ENCODE measurements around the gene MYLK4.
A peak's percentile ranks its signal among the peaks of the same experiment; 100 is the strongest.

Gene MYLK4

DNA sequence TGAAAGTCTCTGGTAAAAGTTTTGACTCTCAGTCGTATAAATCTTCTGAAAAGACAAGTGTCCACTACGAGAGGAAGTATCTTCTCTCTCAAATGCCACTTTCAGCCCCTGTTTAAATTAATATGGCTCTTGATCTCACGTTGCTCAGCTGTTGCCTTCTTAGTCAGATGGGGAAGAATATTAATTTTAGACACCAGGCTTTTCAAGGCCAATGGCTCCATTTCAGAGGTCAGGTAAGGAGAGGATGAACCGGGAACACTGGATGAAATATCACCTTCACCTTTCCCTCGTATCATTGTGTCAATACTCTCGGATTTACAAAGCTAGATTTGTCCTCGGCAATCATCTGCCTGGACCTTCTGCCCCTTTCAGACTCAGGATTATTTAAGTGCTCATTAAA is at the start of gene MYLK4:
Gene MYLK4 (minus strand): TSS at position 91 of the 400 bp plus-strand sequence. CDS start 1,628 bp downstream, outside the sequence.
- DNase-seq: no peak

DNA sequence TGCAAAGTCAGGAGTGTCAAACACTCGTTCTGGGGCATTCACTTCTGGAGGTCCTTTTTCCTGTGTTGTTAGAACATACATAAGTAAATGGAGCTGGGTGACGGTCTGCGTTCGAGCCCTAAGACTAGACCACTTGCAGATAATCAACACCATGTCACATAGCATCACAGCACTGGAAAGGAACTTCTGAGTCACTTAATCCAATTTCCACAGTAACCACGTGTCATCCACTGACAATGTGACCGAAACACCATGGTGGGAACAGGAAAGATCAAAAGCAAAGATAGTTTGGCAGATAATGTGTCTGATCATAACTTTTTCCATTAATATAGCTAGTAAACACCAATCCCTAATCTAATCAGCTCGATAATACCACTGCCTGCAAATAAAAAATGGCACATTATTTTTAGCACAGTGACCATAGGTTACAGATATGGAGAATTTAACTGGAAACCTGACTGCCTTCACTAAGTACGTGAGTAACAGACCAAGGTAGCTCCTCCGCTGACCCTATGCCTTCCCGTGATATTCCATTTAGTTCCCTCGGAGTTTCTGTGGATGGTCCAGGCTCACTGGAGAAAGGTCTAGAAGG is 49.3 kb upstream of the MYLK4 start:
- DNase-seq: peak; percentile 32

DNA sequence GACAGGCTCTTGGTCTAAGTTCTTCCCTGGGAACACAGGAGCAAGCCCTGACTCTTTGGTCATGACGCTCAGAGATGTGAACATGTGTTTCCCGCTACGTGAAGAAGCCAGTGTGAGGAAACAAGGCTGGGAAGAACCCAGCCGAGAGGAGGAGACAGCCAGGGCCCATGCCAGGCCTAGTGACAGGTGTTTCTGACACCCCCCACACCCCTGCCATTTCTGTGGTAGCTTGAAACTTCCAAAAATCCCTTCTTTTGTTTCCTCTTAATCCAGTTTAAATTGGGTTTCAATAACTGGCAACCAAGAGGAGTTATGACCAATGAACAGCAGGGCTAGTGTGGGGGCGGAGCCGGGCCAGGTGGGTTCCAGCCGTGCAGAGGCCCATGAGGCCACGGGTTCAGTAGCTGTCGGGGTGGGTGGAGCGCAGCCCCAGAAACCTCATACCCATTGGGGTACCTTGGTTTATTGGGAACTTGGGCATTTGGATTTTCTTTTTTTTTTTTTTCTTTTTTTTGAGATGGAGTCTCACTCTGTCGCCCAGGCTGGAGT is 47.9 kb upstream of the MYLK4 start:
- DNase-seq: no peak

DNA sequence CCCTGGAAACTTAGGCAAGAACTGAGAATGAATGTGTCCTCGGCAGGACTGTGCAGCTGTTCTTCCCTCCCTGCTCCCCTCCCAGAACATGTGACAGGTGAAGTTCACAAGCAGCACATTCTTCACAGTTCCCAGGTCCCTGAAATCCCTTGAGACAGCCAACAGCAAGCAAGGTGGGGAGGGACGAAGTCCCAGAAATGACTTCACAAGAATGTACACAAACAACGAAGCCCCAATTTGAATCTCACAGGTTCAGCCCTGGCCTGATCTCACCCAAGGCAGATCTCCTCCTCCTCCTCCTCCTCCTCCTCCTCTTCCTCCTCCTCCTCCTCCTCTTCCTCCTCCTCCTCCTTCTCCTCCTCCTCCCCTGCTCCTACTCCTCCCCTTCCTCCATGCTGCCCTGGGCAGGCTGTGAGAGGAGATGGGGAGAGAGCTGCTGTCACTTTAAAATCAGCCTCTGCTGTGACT is 46.9 kb upstream of the MYLK4 start:
- DNase-seq: no peak

DNA sequence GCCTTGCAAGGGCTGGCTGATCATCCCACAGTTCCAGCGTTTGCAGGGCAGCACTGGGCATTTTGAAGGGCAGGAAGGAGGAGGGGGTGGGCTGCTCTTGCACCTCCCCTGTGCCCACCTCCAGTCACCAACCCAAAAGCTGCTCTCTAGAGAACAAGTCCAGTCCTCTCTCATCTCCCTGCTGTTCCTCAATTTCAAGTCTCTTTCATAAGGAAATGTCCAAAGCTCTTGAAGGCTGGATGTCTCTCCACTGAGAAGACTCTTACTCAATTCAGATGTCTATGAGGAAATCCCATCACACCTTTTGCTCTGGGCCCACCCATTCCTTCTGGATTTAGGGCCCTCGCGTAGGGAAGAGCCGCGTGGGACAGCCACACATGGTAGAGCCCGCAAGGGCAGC is 46.1 kb upstream of the MYLK4 start:
- DNase-seq: peak; percentile 52

DNA sequence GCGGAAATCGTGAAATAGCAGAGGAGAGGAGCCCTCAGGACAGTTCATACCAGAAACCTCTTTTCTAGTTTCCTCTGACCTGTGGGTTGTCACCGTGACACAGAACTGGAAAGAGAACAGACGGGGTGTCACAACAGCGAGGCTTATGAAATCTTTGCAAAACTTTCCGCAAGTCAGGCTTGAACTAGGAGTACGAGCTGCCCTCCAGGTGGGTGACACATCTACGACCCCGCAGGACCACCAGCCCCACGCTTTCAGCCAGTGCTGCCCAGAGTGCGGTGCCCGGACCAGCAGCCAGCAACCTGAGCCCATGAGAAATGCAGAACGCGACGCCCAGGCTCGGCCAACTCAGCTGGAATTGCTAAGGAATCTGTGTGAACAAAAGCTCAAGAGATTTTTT is 45.2 kb upstream of the MYLK4 start:
- DNase-seq: peak; percentile 65

DNA sequence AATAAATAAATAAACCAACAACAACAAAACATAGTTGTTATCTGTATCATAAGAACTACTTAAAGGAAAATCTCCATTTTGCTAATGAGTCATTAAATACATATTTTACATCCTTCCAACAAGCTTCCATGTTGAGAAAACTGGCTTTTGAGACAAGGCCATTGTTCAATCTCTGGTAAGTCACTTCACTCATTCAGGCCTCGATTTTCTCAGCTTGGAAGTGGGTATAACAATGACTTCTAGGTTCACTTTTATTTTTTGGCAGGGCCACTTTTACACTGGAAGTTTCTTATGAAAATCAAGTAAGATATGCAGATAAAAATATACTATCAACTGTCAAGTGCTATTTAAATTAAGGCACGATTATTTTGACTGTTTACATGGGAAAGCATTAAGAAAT is 44.4 kb upstream of the MYLK4 start:
- no peak for DNase-seq

DNA sequence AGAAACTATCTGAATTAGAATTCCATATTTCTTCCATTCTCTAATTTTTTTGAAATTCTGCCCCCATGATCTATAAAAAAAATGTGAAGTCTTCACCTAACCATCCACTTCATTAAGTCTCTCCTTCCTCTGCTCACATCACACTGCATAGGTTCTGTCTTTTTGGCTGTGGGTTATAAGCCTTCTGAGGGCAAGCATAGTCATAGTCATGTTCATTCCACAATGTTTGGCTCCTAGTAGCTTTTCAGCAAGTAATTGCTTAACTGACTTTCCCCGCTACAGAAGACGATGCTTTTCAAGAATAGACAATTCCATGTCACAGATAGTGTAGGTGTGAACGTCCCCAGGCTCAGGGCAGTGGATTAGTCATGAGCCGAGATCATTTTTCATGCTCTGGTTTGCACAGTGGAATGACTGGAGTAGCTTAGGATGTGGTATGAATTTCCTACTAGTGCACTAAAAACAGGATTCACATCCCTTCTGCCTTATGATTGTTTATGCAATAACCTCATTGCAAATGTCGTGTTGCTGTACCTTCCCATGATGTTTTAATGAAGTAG is 43.5 kb upstream of the MYLK4 start:
- peak; percentile 60 for DNase-seq

DNA sequence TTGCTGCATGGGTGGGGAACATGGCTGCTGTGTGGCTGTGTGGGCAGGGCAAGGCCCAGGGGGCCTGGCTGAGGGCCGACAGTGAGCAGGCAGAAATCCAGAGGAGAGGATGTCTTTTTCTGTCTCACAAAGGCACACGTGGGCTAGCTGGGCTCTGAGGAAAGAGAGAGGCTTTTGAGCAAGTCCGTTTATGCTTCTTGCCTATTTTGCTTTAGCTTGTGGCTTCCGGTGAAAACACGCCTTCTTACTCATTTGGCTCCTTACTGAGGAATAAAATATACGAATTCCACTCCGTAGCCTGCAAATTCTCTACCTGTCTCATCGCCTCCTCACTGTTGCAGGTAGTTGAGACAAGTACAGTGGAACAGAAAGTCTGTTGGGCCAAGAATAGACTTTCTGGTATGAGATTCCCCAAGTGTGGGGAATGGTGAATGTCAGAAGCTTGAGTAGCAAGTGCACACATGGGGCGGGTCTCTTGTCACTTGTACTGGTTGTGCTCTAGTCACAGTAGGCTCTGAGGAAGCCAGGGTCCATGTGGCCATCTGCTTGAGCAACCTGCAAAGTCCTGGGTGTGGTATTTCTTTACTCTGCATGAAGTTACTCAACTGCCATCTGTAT is 42.9 kb upstream of the MYLK4 start:
- peak; percentile 46 for DNase-seq

DNA sequence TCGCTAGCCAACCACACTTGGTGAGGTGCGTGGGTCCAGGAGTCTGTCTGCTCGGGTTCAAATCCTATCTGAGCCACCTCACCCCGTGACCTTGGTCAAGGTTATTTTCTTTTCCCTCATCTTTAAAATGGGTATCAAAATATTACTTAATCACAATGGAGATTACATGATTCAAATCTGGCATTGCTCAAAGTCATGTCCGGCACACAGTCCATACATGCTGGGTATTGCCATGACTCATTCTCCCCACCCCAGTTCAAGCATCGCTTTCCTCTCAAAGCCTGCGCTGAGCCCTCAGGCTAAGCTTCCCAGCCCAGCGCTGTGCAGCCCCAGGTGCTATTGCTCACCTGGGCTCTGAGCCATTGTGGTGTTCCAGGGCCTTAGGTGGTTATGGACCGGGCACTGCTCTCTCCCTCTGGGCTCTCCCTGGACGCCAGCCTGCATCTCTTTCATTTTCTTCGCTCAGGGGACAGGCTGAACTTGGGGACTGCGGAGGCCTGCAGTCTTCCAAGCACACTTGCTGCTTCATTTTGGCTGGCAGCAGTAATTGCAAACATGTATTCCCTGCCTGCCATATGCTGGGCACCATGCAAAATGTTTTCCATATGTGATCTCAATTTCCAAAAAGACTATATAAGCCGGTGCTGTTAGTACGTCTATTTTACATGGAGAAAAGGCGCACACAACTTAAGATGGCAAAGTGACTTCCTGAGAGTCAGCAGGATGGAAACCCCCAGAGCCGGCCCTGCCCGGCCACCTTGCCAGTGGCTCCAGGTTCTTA is 41.8 kb upstream of the MYLK4 start:
- peak; percentile 73 for DNase-seq

DNA sequence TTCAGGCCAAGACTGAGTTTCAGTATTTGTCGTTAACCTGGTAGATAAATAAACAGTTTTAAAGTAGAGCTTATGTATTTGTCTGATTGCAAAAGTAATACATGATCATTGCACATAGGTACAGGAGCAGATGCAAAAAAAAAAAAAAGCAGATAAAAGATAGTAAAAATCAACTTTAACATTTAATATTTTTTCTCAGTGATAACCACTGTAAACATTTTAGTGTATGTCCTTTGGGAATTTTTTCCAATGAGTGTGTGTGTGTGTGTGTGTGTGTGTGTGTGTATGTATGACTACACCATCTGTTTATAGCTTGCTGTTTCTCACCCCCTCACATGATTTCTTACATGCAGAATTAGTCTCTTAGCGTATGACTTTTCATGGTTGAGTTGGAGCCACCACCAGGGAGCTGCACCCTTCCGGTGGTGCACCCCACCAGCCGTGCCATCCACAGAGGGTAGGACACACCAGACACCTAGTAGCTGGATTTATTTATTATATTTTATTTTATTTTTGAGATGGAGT is 40.8 kb upstream of the MYLK4 start:
- peak; percentile 21 for DNase-seq

DNA sequence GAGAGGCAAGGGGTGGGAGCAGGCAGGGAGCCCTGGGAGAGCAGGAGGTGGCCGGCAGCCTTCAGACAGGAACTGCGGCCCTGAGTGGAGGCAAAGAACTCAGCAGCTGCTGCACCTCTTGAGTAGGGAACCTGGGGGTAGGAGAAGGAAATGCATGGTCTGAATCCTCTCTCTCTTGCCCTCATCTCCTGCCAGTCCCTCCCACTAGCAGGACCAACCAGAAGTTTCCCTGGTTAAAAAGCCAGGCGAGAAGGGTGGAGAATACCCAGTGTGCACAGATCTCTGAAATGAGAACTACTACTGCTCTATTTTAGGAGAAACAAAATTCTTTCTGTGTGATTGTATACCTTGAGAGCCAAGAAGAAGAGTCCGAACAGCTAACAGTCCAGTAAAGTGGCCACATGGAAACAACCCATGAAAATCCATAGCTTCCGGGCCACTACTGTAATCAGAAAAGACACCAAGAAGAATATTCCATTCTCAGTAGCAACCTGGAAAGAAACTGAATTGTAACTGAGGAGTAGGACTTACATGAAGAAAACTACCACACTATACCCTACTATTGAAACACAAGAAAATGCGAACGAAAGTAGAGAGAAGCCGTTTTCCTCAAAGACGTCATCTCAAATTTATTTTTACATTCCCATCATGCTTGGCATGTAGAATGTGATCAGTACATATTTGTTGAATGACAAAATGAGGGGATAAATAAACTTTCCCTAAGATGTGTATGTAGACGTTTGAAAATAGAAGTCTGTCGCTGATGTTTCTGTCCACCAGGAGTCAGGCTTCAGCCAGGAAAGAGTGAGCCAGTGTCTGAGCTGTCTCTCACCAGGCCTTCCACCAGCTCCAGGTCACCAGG is 40.1 kb upstream of the MYLK4 start:
- peak; percentile 83 for DNase-seq

DNA sequence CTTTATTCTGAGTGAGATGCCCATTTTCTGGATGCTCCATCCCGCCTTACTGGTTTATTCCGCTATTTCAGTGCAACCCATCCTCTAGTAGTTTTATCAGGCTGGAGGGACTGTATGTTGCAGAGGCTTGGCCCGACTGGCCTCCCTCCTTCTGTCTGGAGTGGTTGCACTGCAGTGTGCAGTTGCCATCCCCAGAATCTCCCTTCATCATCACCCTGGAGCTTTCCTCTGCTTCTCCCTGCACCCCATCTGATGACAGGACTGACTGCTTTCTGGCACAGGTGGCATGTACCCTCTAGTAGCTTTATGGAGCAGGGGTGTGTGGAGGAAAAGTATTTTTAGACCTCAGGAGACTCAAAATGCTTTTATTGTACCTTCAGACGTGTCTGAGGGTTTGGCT is 35.5 kb upstream of the MYLK4 start:
- no peak for DNase-seq

DNA sequence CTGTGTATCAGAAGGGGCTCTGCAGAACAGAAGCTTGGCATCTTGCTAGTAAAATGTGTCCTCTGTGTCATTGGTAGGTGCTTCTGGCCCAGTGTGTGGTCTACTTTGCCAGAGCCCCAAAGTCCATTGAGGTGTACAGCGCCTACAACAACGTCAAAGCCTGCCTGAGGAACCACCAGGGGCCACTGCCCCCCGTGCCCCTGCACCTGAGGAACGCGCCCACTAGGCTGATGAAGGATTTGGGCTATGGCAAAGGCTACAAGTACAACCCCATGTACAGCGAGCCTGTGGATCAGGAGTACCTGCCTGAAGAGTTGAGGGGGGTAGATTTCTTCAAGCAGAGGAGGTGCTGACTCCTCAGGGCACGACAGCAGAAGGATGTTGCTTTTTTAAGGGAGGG is 34.2 kb upstream of the MYLK4 start:
- DNase-seq: no peak

DNA sequence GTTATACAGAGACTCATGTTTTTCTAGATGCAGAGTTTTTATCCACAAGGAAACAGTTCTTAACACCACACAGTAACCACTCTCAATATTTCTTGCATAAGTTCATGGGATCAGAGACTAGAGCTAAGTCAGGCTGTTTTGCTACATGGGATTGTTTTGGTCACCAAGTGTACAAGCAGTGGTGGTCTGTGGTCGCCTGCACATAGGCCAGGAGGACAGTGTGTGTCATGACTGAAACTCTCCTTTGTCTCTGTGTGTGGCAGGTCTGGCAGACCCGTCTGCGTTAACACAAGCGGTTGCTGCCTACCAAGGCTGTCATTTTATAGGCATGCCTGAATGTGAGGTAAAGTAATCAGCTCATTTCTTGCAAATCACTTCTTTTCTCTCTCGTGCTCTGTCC is 33.3 kb upstream of the MYLK4 start:
- no peak for DNase-seq

DNA sequence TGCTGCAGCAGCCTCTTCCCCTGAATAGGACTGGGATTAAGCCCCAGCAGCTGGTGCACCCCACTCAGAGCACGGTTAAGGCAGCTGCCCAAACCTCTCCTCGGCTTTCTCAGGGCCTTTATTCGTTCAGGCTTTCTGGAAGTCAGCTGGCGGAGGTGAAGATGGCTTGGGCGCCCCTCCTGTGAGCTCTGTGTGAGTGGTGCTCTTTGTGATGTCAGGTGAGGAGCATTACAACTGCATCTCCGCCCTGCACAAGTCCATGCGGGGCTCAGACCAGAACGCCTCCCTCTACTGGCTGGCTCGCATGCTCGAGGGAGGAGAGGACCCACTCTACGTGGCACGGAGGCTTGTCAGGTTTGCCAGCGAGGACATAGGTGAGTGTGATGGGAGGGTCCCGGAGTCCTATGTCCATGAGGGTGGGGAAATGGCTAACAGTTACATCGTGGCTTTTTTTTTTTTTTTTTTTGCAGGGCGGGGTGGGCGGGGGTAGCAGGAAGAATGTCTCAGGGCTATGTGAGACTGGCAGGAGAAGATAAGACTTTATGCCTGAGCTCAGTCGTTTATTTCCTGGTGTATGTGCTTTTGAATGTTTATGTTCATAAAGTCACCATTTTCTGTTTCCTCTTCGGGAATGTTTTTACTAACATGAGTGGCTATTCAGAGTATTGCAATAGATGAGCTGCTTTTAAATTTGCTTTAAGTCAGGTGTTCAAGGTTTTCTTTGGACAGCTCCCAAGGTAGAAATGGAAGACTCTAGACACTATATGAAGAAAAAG is 32.7 kb upstream of the MYLK4 start:
- no peak for DNase-seq

DNA sequence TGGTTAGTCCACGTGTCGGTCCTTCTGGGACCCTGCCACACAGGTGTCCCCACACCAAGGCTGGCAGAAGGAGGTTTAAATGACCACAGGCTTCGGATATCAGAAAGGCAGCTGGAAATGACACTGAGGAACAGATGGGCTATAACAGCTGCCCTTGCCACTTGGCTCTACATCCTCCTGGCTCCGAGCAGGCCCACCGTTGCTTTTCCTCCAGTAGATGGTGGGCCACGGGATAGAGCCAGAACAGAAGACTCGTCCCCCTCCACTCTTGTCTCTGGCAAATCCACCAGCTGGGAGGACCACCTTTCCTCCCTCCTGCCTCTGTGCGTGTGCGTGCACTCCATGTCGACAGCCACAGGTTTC is 32.1 kb upstream of the MYLK4 start:
- DNase-seq: no peak

DNA sequence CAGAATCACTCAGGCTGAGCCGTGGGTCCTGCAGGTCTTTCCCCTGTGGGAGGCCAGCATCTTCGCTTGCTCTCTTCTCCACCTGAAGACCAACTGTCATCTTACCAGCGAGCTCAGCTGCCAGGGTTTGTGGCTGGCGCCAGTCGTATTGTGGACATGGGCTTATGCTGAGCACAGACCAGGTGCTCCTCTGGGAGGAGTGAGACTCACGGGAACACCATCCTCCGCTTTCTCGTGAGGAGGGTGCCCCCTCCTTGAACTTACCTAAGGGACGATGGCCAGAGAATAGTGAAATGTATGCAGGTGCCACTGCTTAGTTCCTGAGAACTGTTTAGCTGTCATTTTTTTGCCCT is 31.6 kb upstream of the MYLK4 start:
- DNase-seq: no peak

DNA sequence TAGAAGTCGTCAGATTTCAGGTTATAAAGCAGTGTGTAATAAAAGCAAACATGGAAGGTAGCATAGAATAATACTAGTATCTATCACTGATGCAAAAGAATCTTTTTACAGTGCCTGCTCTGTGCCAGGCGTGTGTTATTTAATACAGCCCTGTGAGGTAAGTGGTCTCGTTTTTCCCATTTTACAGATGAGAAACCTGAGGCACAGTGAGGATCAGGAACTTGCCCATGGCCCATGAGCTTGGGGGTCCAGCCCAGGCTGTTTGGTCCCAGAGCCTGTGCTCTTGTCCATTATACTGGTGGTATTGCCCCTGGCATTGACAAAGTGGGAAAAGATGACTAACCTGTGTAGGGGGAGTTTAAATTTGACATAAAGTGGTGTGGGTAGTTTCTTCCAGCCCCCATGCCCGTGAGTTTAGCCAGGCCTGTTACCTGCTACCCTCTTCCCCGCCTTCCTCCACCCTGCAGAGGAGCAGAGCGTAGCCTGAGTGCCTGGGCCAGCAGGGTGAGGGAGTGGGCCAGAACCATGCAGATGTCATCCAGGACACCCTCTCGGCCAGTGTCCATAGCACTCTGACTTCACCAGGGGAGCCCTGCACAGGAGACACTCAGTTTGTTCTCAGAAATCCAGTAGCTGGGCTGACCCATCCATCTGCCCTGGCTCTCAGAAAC is 31.1 kb upstream of the MYLK4 start:
- DNase-seq: no peak

DNA sequence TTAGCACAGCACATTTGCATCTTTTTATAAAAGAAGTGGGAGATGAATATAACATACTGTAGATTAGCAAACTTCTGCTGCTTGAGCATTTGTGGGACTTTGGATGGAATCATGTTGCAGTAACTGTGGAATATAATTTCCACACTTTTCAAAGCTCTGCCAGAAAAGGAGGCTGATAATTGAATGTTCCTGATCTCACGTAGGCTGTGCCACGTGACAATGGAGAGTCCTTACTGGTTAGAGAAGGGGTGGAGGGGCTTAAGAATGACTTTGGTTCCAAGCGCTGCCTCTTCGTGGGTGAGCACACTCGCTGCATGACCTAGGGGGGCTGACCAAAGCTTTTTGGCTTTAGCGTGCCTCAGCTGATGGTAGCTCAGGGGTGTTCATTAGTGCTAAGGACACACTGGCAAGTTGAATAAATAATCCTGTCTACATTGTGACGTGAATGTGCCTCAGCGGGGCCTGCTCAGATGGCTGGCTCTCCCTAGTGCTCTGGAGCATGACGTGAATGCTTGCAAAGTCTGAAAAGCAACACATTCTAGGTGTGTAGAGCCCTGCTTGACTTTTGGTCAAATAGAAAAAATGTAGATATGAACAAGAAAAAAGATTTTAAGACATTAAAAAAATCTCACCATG is 29.5 kb upstream of the MYLK4 start:
- no peak for DNase-seq

DNA sequence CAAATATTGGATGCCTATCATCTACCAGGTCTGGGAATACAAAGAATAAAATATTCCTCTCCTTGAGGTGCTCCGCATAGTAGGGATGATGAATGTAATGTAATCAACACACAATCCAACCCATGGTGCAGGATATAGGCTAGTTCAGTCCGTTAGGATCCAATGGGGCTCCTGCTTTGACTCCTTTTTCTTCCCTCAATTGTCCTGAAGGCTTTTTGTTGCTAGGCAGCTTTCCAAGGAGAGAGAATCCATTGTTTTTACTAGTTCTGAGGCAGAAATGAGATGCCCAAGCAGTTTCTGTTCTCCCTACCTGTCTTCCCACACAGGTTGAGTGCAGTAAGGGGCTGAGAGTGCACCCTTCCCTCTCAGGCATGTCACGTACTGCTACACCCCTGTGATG is 26.5 kb upstream of the MYLK4 start:
- no peak for DNase-seq
